SK-N-SH treated with all-trans-retinoic acid at 6 μM for 48 hours (cell line): ENCODE data around the gene SLC38A2.

Source experiments
- ARNTL ChIP-seq: fragments of 450-650 bp; formaldehyde crosslinking; IDR thresholded peaks from 2 replicates; pipeline ENCODE4 v1.5.0; 2020; ENCODE audit warnings: low read depth, mild to moderate bottlenecking, moderate library complexity, borderline replicate concordance
- BACH2 ChIP-seq: fragments of 250-450 bp; sonication (Bioruptor Pico); IDR thresholded peaks from 2 replicates; pipeline ENCODE4 v1.9.0; 2021; ENCODE audit warnings: mild to moderate bottlenecking, borderline replicate concordance
- CREB5 ChIP-seq: fragments of 250-450 bp; sonication (Bioruptor Pico); IDR thresholded peaks from 2 replicates; pipeline ENCODE4 v1.5.1; 2020; ENCODE audit warnings: low read depth, mild to moderate bottlenecking, moderate library complexity
- CSDC2 ChIP-seq: fragments of 250-450 bp; sonication (Bioruptor Pico); IDR thresholded peaks from 2 replicates; pipeline ENCODE4 v1.5.0; 2020; ENCODE audit warnings: mild to moderate bottlenecking, moderate library complexity
- PATZ1 ChIP-seq: fragments of 250-450 bp; sonication (Bioruptor Pico); IDR thresholded peaks from 2 replicates; pipeline ENCODE4 v1.8.0; 2020; ENCODE audit warnings: mild to moderate bottlenecking, moderate library complexity, borderline replicate concordance
- POU6F1 ChIP-seq: fragments of 250-450 bp; sonication (Bioruptor Pico); IDR thresholded peaks from 2 replicates; pipeline ENCODE4 v1.8.0; 2021; ENCODE audit warnings: low read depth, mild to moderate bottlenecking, moderate library complexity, borderline replicate concordance
- RARB ChIP-seq: fragments of 250-450 bp; sonication (Bioruptor Pico); IDR thresholded peaks from 2 replicates; pipeline ENCODE4 v1.8.0; 2021; ENCODE audit warnings: mild to moderate bottlenecking, moderate library complexity
- ZFP30 ChIP-seq: fragments of 450-650 bp; formaldehyde crosslinking; IDR thresholded peaks from 2 replicates; pipeline ENCODE4 v1.5.0; 2022; ENCODE audit warnings: mild to moderate bottlenecking, moderate library complexity
- ZNF565 ChIP-seq: fragments of 450-650 bp; formaldehyde crosslinking; conservative IDR thresholded peaks from 2 replicates; pipeline ENCODE4 v1.5.0; 2020; ENCODE audit warnings: low read depth, mild to moderate bottlenecking, moderate library complexity
- ZNF70 ChIP-seq: fragments of 450-650 bp; formaldehyde crosslinking; IDR thresholded peaks from 2 replicates; pipeline ENCODE4 v1.5.0; 2020; ENCODE audit warnings: mild to moderate bottlenecking, moderate library complexity

- TF ChIP-seq ZFP30 (CRISPR knock-in tag) (no peak), ZNF565 (CRISPR knock-in tag) (no peak), PATZ1 (no peak), BACH2 (CRISPR knock-in tag) (no peak), ZNF70 (CRISPR knock-in tag) (no peak), POU6F1 (CRISPR knock-in tag) (no peak), CREB5 (no peak), RARB (no peak), CSDC2 (CRISPR knock-in tag) (no peak), ARNTL (CRISPR knock-in tag) (no peak)
Measured at GRCh38 chr12:46410495-46410894, 37.9 kb upstream of the SLC38A2 start.
